Spinal cord (tissue), 10 donors: ENCODE results near the gene UNCX. TPM values are rescaled to one million over a fixed set of nuclear protein-coding genes. Genes with fewer than 3 reads are reported as not detected.
"Not testable (repeated sequence)": the region's sequence is repeated elsewhere in the genome, so short reads cannot be mapped to it uniquely, and the experiment has no call there.

Experiments
- DNase-seq, 6 donors: peaks; one replicate each; pipeline versions ENCODE4 v3.0.0 to v3.0.0-alpha.2; 2013 to 2015; ENCODE audit warnings: low spot score in 6 of 6, low read depth in 4 of 6
- H3K27ac ChIP-seq: one replicate; pipeline ENCODE4 v1.5.1; 2013; ENCODE audit warnings: low read depth, low read length, control low read depth
- H3K27me3 ChIP-seq: one replicate; pipeline ENCODE4 v1.6.1; 2013; ENCODE audit warnings: low read length; ENCODE audit not compliant: control insufficient read depth, insufficient read depth
- H3K36me3 ChIP-seq: one replicate; pipeline ENCODE4 v1.6.1; 2013; ENCODE audit warnings: low read length; ENCODE audit not compliant: control insufficient read depth, insufficient read depth
- H3K4me1 ChIP-seq: one replicate; pipeline ENCODE4 v1.6.1; 2013; ENCODE audit warnings: low read length; ENCODE audit not compliant: control insufficient read depth, insufficient read depth
- H3K4me3 ChIP-seq: one replicate; pipeline ENCODE4 v1.5.1; 2013; ENCODE audit warnings: low read depth, low read length, control low read depth
- H3K9me3 ChIP-seq: one replicate; pipeline ENCODE4 v1.6.1; 2013; ENCODE audit warnings: low read length; ENCODE audit not compliant: control insufficient read depth, insufficient read depth
- WGBS: methylation state at CpG from one replicate; pipeline ENCODE4 v1.1.5; 2013; ENCODE audit warnings: missing lambda C conversion rate; ENCODE audit not compliant: insufficient coverage; 5-methylcytosine and 5-hydroxymethylcytosine counted together
- long read RNA-seq, 4 donors: transcript quantifications; one replicate each; lab custom pipeline, GENCODE V29; 2026
- polyA plus RNA-seq, 2 donors: library from polyadenylated mRNA; unstranded; fragments of 120-200 nt; gene quantifications; one replicate each; pipeline ENCODE4 v1.2.1, GENCODE V29; 2013; ENCODE audit not compliant: insufficient read length in 2 of 2
- total RNA-seq, 2 donors: library from RNA; depleted of rRNA in 1 of 2; stranded (reverse); fragments of 120-200 nt in 1 of 2; fragments of >200 nt in 1 of 2; gene quantifications; one replicate each; pipeline versions ENCODE4 v1.2.3 to v1.2.4, GENCODE V29; 2013 to 2014
- donor health status: healthy.

UNCX gene
- total RNA-seq (1 to 10 TPM in 1 of 2 donors, under 1 TPM in 1; 0.69 to 1.8 TPM), polyA plus RNA-seq (1 to 10 TPM; 3.7 to 3.9 TPM)
- long read RNA-seq, donor 1, partial matches to known transcripts: 0 of 3 reads
- long read RNA-seq, donor 1, other reads (novel, unspliced or antisense): 0 of 3 reads
- long read RNA-seq, donor 2: 0 reads
- long read RNA-seq, donor 3, partial matches to known transcripts: 0 of 2 reads
- long read RNA-seq, donor 3, other reads (novel, unspliced or antisense): 0 of 2 reads
- long read RNA-seq, donor 4: 0 reads

DNA sequence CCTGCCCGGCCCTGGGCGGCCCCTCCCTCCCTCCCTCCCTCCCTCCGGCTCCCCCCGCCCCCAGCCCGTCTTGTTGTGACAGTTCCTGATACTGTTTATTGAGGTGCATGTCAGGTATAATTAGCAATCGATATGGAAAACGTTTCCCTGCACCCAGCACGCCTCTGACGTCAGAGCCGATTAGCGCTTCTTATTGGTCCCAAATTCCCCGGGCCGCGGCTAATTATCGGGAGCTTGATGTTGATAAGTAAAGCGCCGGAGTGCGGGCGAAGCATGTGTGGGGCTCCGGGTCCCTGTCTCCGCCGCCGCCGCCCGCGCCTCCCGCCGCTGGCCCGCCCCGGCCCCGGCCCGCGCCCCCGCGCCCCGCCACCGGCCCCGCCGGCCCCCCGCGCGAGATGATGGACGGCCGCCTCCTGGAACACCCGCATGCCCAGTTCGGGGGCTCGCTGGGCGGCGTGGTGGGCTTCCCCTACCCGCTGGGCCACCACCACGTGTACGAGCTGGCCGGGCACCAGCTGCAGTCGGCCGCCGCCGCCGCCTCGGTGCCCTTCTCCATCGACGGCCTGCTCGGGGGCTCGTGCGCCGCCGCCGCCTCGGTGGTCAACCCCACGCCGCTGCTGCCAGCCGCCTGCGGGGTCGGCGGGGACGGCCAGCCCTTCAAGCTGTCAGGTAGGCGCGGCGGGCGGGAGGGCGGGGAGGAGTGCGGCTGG, at the start of gene UNCX:
Gene UNCX, plus strand, starts transcription at position 250 of the 710 bp plus-strand sequence. Its CDS starts 146 bp downstream, at position 396.
- Histone ChIP-seq H3K36me3 (no peaks in the 10 kb centered on the region), H3K4me3 (peak within 1 kb of the TSS; percentile 9), H3K4me1 (peaks cover 28% of the 10 kb centered on the region), H3K9me3 (no peaks in the 10 kb centered on the region), H3K27ac (no peak within 1 kb of the TSS), H3K27me3 (peaks cover 78% of the 10 kb centered on the region)
- under 1% methylated on average over 59 of the region's 81 CpGs for WGBS
- peak in 2 of 6 donors; percentile 61 to 97 for DNase-seq

DNA sequence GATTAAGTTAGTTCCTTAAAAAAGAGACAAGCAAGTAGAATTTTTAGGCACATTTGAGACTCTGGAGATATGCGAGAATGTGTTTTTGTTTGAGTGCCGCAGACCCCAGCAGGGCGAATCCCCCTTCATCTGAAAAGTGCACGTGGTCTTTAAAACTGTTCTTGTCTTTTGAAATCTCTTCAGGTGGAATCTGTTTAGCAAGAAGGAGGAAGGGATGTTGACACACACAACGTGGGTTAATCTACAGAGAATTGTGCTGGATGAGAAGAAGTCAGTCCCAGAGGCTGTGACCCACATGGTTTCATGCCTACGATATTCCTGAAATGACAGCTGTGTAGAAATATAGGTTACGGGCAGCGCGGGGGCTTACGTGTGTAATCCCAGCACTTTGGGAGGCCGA, 45.5 kb upstream of the UNCX start:
- Histone ChIP-seq H3K4me3 (no peak overlapping the region), H3K27ac (no peak overlapping the region), H3K9me3 (no peaks in the 10 kb centered on the region), H3K4me1 (no peaks in the 10 kb centered on the region), H3K27me3 (peaks cover 8% of the 10 kb centered on the region), H3K36me3 (no peaks in the 10 kb centered on the region)
- DNase-seq: no peak
- WGBS: 85% methylated on average over 10 of the region's 11 CpGs

DNA sequence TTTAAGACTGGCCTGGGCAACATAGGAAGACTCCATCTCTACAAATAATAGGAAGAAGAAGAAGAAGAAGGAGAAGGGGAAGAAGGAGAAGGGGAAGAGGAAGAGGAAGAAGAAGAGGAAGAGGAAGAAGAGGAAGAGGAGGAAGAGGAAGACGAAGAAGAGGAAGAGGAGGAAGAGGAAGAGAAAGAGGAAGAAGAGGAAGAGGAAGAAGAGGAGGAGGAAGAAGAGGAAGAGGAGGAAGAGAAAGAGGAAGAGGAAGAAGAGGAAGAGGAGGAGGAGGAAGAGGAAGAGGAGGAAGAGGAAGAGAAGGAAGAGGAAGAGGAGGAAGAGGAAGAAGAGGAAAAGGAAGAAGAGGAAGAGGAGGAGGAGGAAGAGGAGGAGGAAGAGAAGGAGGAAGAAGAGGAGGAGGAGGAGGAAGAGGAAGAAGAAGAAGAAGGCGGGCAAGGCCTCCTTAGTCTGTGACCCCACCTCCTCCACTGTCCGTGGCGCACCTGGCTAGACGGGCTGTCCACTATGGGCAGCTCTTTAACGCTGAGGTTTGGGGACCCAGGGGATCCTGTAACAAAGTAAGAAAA, 43.9 kb upstream of the UNCX start:
- 85% methylated on average over 2 of the region's 6 CpGs for WGBS
- Histone ChIP-seq H3K27ac (no peak overlapping the region), H3K9me3 (no peaks in the 10 kb centered on the region), H3K27me3 (peaks cover 14% of the 10 kb centered on the region), H3K4me3 (no peak overlapping the region), H3K4me1 (peaks cover 4% of the 10 kb centered on the region), H3K36me3 (no peaks in the 10 kb centered on the region)
- no peak for DNase-seq

DNA sequence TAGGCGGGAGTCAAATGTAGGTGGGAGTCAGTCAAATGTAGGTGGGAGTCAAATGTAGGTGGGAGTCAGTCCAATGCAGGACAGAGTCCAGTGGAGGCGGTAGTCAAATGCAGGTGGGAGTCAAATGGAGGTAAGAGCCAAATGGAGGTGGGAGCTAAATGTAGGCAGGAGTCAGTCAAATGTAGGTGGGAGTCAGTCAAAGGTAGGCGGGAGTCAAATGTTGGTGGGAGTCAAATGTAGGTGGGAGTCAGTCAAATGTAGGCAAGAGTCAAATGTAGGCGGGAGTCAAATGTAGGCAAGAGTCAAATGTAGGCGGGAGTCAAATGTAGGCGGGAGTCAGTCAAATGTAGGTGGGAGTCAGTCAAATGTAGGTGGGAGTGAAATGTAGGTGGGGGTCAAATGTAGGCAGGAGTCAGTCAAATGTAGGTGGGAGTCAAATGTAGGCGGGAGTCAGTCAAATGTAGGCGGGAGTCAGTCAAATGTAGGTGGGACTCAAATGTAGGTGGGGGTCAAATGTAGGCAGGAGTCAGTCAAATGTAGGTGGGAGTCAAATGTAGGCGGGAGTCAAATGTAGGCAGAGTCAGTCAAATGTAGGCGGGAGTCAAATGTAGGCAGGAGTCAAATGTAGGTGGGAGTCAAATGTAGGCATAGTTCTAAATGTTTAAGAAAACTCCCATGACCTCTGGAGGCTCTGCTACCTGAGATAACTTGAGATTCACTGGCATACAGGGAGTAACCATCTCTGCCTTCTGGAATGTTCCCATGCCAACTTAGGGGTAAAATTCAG, 42.5 kb upstream of the UNCX start:
- no peak for DNase-seq
- peaks cover 17% of the 10 kb centered on the region for H3K27me3 ChIP-seq
- no peaks in the 10 kb centered on the region for H3K36me3 ChIP-seq
- H3K4me3 ChIP-seq: no peak overlapping the region
- H3K9me3 ChIP-seq: no peaks in the 10 kb centered on the region
- 93% methylated on average over 10 of the region's 10 CpGs for WGBS
- peaks cover 6% of the 10 kb centered on the region for H3K4me1 ChIP-seq
- no peak overlapping the region for H3K27ac ChIP-seq

DNA sequence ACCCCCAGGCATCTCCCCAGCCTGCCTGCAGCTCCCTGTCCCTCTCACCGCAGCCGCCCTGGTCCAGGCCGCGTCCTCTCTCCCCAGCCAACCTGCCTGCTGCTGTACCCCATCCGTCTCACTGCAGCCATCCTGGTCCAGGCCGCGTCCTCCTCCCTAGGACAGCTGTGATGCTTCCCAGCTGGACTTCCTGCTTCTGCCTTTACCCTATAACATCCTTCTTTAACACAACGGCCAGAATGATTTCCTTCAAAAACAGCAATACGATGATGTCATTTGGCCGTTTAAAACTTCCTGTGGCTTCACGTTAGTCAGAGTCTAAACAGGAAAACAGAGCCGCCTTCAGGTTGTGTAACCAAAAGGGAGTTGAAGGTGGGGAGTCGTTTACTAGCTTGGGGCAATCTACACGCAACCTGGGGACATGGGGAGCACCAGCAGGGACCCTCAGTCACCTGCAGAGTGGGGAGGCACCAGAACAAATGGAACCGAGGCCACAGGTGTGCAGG, 40.4 kb upstream of the UNCX start:
- H3K36me3 ChIP-seq: no peaks in the 10 kb centered on the region
- H3K9me3 ChIP-seq: no peaks in the 10 kb centered on the region
- peaks cover 6% of the 10 kb centered on the region for H3K4me1 ChIP-seq
- H3K27me3 ChIP-seq: peaks cover 10% of the 10 kb centered on the region
- WGBS: 65% methylated on average over 15 of the region's 15 CpGs
- DNase-seq: no peak
- no peak overlapping the region for H3K4me3 ChIP-seq
- H3K27ac ChIP-seq: no peak overlapping the region

DNA sequence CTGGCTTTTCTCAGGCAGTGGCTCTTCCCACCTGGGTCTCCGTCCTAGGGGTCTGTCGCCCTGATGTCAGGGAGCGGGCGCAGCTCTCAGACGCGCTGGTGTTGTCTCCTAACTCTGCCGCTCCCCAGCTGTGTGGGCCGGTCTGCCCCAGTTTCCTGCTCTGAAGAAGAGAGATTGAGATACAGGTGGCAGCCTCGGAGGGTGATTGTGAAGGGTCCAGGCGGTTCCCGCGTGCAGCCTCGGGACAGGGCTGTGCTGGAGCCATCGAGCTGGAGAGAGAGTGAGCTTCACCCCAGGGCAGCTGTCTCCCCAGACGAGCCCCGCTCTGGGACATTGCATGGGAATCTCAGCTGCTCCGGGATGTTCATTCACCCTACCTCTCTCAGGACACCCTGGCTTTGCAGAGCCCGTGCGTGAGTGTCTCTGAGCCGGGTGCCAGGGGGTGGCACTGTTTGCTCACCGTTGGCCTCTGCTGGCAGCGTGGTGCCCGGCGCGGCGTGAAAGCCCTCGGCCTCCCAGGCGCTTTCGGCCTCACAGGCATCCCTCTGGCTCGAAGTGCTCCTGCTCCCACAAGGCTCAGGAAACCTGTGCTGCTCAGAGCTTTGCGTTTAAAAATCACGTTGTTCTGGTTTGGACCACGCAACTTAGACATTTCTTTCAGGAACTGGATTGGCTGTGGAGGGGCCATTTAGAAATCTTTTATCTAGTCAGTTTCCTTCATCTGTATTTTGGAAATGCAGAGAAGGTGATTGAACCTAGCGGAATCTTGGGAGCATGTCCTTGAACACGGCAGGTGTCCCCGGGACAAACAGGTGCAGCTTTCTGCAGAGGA, 38.9 kb upstream of the UNCX start:
- no peaks in the 10 kb centered on the region for H3K36me3 ChIP-seq
- no peak overlapping the region for H3K27ac ChIP-seq
- DNase-seq: peak in 3 of 6 donors; percentile 45 to 87 (median 74)
- H3K4me3 ChIP-seq: no peak overlapping the region
- 28% methylated on average over 33 of the region's 36 CpGs for WGBS
- peaks cover 10% of the 10 kb centered on the region for H3K27me3 ChIP-seq
- peaks cover 6% of the 10 kb centered on the region for H3K4me1 ChIP-seq
- H3K9me3 ChIP-seq: no peaks in the 10 kb centered on the region

DNA sequence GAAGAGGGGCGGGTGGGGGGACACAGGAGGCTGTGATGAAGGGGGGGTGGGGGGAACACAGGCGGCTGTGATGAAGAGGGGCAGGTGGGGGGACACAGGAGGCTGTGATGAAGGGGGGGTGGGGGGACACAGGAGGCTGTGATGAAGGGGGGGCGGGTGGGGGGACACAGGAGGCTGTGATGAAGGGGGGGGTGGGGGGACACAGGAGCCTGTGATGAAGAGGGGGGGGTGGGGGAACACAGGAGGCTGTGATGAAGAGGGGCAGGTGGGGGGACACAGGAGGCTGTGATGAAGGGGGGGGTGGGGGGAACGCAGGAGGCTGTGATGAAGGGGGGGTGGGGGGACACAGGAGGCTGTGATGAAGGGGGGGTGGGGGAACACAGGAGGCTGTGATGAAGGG, 36.2 kb upstream of the UNCX start:
- not testable (repeated sequence) for H3K27ac ChIP-seq, H3K36me3 ChIP-seq, H3K4me3 ChIP-seq, H3K9me3 ChIP-seq, DNase-seq
- Histone ChIP-seq H3K27me3 (peaks cover 14% of the 10 kb centered on the region), H3K4me1 (peaks cover 13% of the 10 kb centered on the region)
- WGBS: no CpG with 5 or more reads among the region's 4 CpGs

DNA sequence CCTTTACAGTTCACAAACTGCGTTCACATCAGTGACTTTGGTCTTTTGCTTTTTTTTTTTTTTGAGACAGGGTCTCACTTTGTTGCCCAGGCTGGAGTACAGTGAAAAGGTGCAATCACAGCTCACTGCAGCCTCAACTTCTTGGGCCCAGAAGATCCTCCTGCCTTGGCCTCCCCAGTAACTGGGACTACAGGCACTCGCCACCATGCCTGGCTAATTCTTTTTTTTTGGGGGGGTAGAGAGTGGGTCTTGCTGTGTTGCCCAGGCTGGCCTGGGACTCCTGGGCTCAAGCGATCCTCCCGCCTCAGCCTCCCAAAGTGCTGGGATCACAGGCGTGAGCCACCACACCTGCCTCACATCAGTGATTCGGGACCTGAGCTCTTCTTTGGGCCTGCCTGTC, 35.7 kb upstream of the UNCX start:
- H3K4me3 ChIP-seq: no peak overlapping the region
- H3K9me3 ChIP-seq: no peaks in the 10 kb centered on the region
- H3K27ac ChIP-seq: no peak overlapping the region
- WGBS: 91% methylated on average over 5 of the region's 6 CpGs
- peaks cover 13% of the 10 kb centered on the region for H3K4me1 ChIP-seq
- no peaks in the 10 kb centered on the region for H3K36me3 ChIP-seq
- DNase-seq: no peak
- peaks cover 14% of the 10 kb centered on the region for H3K27me3 ChIP-seq
